HUES6 (cell line): Measurements from ENCODE around the gene C1QTNF4.
"Not testable (repeated sequence)": the region's sequence is repeated elsewhere in the genome, so short reads cannot be mapped to it uniquely, and the experiment has no call there.

Source experiments
- H3K27ac ChIP-seq: 2 replicates; pipeline ENCODE4 v1.7.0; 2013; ENCODE audit warnings: low read depth, mild to moderate bottlenecking, low read length, inconsistent platforms
- H3K27me3 ChIP-seq: 2 replicates; pipeline ENCODE4 v1.6.1; 2013; ENCODE audit warnings: low read length; ENCODE audit not compliant: control insufficient read depth, insufficient read depth
- H3K36me3 ChIP-seq: 2 replicates; pipeline ENCODE4 v1.6.1; 2013; ENCODE audit warnings: low read length; ENCODE audit not compliant: control insufficient read depth, insufficient read depth
- H3K4me1 ChIP-seq: 2 replicates; pipeline ENCODE4 v1.6.1; 2013; ENCODE audit warnings: low read length; ENCODE audit not compliant: control insufficient read depth, insufficient read depth
- H3K4me3 ChIP-seq: 2 replicates; pipeline ENCODE4 v1.5.1; 2013; ENCODE audit warnings: low read depth, low read length
- H3K9ac ChIP-seq: one replicate; pipeline ENCODE4 v1.6.1; 2013; ENCODE audit warnings: mild to moderate bottlenecking, low read length
- H3K9me3 ChIP-seq: 2 replicates; pipeline ENCODE4 v1.6.1; 2013; ENCODE audit warnings: low read depth, low read length; ENCODE audit not compliant: control insufficient read depth, insufficient read depth

Gene C1QTNF4

DNA sequence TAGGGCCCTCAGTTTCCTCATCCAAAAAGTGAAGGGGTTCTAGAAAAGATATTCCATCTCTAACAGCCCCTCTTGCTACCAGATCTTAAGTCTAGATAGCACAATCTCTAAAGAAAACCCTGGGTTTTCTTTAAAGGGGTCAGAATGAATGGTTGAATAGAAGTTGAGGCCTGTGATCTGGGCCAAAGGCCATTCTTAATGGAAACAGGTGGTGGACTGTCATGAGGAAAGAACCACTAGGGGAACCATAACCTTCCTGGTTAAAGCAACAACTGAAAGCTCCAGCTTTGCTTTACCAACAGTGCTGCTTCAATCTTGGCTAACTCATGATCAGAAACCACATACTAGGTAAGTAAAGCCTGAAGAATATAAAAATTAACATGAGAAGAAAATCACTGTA is 43.1 kb downstream of the C1QTNF4 start:
- Histone ChIP-seq H3K9ac (no peak overlapping the region), H3K9me3 (no peaks in the 10 kb centered on the region), H3K4me1 (peaks cover 10% of the 10 kb centered on the region), H3K27me3 (no peaks in the 10 kb centered on the region), H3K36me3 (peaks cover 21% of the 10 kb centered on the region), H3K27ac (no peak overlapping the region), H3K4me3 (peak overlapping the region; percentile 97)

DNA sequence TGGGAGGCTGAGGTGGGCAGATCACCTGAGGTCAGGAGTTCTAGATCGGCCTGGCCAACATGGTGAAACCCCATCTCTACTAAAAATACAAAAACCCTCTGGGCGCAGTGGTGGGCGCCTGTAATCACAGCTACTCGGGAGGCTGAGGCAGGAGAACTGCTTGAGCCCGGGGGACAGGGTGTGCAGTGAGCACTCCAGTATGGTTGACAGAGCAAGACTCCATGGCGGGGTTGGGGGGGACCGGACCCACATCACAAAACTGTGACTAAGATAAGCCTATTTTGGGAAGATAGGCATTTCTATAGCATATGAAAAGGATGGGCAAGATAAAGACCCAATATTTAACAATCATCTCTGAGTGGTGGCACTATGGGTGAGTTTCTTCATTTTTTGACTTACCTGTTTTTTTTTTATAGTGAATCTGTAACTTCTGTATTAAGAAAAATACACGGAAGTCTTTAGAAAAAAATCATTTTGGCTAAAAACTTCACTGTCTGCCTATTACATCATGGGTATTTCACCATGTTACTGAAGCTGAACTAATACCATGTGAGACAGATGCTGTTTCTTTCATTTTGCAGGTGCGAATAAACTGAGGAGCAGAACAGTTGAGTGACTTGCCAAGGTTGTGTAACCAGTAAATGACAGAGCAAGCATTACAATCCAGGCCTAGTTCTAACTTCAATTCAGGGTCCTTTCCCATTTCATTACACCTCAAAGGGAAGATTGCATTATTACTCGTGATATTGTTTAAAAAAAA is 43.7 kb downstream of the C1QTNF4 start:
- Histone ChIP-seq H3K4me3 (peak overlapping the region; percentile 97; the same call in 1 of the 2 replicates), H3K9ac (no peak overlapping the region), H3K27ac (no peak overlapping the region), H3K27me3 (no peaks in the 10 kb centered on the region), H3K36me3 (peaks cover 22% of the 10 kb centered on the region), H3K9me3 (no peaks in the 10 kb centered on the region), H3K4me1 (peaks cover 10% of the 10 kb centered on the region)

DNA sequence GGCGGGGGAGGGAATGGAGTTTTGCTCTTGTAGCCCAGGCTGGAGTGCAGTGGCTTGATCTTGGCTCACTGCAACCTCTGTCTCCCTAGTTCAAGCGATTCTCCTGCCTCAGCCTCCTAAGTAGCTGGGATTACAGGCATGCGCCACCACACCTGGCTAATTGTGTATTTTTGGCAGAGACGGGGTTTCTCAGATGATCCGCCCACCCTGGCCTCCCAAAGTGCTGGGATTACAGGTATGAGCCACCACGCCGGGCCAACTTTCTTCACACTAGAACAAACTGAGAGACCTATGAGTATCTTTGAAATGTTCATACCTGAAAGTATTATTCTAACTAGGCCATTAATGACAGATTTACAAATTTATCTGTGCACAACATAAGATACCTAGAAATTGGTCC is 47.9 kb downstream of the C1QTNF4 start:
- not testable (repeated sequence) for H3K4me3 ChIP-seq, H3K9ac ChIP-seq, H3K27me3 ChIP-seq, H3K27ac ChIP-seq, H3K4me1 ChIP-seq, H3K9me3 ChIP-seq
- H3K36me3 ChIP-seq, result peaks cover 23% of the 10 kb centered on the region

DNA sequence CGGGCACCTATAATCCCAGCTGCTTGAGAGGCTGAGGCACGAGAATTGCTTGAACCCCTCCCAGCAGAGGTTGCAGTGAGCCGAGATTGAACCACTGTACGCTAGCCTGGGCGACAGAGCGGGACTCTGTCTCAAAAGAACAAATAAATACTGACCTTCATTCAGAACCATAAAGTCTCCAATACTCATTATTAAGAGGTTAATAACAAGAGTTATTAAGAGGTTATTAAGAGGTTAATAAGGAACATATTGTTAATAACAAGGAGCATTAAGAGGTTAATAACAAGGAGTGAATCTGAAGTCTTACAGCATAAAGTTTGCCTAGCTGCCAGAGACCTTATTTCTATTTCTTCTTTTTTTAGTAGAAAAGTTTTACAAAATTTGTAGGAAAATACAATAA is 48.9 kb downstream of the C1QTNF4 start:
- Histone ChIP-seq H3K9me3 (no peaks in the 10 kb centered on the region), H3K9ac (no peak overlapping the region), H3K4me1 (peaks cover 1% of the 10 kb centered on the region; the same call in 1 of the 2 replicates), H3K36me3 (peaks cover 15% of the 10 kb centered on the region), H3K27ac (no peak overlapping the region), H3K27me3 (no peaks in the 10 kb centered on the region), H3K4me3 (no peak overlapping the region)

DNA sequence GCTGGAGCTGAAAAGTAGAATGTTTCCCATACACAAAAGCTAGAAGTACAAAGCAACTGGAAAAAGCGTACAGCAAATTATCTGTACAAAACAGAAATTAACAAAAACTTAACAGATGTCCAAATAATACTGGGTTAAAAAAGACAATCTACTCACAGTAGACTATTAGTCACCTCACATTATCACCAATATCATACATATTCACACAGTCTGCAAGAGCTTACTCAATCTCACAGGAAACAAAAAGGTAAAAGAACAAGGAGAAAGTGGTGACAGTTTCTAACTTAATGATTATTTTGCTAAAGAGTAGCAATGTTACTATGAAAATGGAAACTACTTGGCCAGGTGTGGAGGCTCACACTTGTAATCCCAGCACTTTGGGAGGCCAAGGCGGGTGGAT is 53.1 kb downstream of the C1QTNF4 start:
- Histone ChIP-seq H3K36me3 (peaks cover 4% of the 10 kb centered on the region; the same call in 1 of the 2 replicates), H3K4me1 (peaks cover 13% of the 10 kb centered on the region; the same call in 1 of the 2 replicates), H3K9ac (no peak overlapping the region), H3K9me3 (no peaks in the 10 kb centered on the region), H3K27me3 (no peaks in the 10 kb centered on the region), H3K27ac (no peak overlapping the region), H3K4me3 (no peak overlapping the region)

DNA sequence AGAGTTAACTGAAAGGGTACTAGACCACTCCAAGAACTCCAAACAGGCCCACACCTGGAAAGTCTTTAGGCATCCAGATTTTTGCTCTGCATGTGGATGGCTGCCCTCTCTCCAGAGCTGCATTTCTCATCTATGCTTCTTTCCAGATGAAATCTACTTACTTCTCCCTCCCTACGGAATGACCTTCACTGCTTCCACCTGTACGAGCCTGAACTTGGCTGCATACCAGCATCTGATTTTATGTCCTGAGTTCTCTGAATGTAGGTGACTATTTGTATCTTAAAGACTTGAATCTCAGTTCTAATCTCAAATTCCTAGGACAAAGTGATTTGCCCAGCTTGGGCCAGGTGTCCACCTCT is 54.6 kb downstream of the C1QTNF4 start:
- Histone ChIP-seq H3K9me3 (no peaks in the 10 kb centered on the region), H3K4me3 (no peak overlapping the region), H3K4me1 (peaks cover 13% of the 10 kb centered on the region; the same call in 1 of the 2 replicates), H3K36me3 (no peaks in the 10 kb centered on the region), H3K9ac (no peak overlapping the region), H3K27me3 (no peaks in the 10 kb centered on the region), H3K27ac (no peak overlapping the region)
